ENCODE measurements around the gene RALY. TPM values are rescaled to one million over a fixed set of nuclear protein-coding genes. Genes with fewer than 3 reads are reported as not detected.

Gene RALY
- total RNA-seq, 4 donors from 2014 or later = 100 to 115 (median 106) TPM

DNA sequence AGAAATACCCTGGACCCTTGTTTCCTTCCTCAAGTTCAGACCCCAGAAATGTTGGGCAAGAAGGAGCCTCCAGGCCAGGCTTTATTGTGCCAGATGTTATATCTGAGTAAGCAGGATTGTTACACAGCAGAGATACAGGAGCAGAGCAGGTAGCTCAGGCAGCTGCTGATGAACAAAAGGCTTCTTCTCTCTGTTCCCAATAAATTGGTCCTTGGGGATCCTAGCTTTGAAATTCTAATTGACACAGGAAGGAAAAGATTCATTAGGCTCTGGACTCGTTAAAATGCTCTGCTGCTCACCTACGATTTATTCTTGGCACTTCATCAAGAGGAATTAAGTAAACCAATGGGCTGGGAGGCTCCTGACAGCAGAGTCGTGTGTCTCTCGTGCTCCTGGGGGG is 54.2 kb downstream of the RALY start:
- peaks cover 0 to 43% (median 2%) of the 10 kb centered on the region in 4 donors for H3K4me1 ChIP-seq
- no peaks in the 10 kb centered on the region for H3K27me3 ChIP-seq
- H3K36me3 ChIP-seq = no peaks in the 10 kb centered on the region
- TF ChIP-seq, protein P1, sequence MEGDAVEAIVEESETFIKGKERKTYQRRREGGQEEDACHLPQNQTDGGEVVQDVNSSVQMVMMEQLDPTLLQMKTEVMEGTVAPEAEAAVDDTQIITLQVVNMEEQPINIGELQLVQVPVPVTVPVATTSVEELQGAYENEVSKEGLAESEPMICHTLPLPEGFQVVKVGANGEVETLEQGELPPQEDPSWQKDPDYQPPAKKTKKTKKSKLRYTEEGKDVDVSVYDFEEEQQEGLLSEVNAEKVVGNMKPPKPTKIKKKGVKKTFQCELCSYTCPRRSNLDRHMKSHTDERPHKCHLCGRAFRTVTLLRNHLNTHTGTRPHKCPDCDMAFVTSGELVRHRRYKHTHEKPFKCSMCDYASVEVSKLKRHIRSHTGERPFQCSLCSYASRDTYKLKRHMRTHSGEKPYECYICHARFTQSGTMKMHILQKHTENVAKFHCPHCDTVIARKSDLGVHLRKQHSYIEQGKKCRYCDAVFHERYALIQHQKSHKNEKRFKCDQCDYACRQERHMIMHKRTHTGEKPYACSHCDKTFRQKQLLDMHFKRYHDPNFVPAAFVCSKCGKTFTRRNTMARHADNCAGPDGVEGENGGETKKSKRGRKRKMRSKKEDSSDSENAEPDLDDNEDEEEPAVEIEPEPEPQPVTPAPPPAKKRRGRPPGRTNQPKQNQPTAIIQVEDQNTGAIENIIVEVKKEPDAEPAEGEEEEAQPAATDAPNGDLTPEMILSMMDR (IDR thresholded peaks at IDR 0.05) = no peak
- TF ChIP-seq POLR2A (IDR thresholded peaks at IDR 0.05) = no peak
- no peak for DNase-seq
- H3K9me3 ChIP-seq = no peaks in the 10 kb centered on the region
- no peak overlapping the region for H3K4me3 ChIP-seq
- H3K27ac ChIP-seq = no peak overlapping the region

DNA sequence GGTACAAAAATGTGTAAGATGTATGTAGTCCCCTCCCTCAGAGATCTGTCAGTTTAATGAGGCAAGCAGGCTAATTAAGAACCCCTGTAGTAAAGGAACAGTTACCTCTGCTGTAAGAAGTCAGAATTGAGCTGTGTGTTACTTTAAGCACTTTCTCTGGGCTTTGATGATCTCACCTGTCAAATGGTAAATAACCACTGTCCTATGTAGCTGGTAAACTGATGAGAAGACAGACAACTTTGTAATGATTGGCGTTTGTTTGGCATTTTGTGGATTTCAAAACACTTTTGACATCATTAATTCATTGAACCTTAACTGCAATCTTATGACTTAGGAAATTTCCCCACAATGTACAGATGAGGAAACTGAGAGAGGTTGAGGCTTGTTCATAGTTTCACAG is 55.7 kb downstream of the RALY start:
- Histone ChIP-seq H3K4me1 (peaks cover 0 to 40% (median 2%) of the 10 kb centered on the region in 4 donors), H3K36me3 (no peaks in the 10 kb centered on the region), H3K4me3 (no peak overlapping the region), H3K9me3 (no peaks in the 10 kb centered on the region), H3K27me3 (no peaks in the 10 kb centered on the region), H3K27ac (no peak overlapping the region)
- TF ChIP-seq, protein P1 (IDR thresholded peaks at IDR 0.05) = no peak
- TF ChIP-seq POLR2A (IDR thresholded peaks at IDR 0.05) = no peak
- no peak for DNase-seq

DNA sequence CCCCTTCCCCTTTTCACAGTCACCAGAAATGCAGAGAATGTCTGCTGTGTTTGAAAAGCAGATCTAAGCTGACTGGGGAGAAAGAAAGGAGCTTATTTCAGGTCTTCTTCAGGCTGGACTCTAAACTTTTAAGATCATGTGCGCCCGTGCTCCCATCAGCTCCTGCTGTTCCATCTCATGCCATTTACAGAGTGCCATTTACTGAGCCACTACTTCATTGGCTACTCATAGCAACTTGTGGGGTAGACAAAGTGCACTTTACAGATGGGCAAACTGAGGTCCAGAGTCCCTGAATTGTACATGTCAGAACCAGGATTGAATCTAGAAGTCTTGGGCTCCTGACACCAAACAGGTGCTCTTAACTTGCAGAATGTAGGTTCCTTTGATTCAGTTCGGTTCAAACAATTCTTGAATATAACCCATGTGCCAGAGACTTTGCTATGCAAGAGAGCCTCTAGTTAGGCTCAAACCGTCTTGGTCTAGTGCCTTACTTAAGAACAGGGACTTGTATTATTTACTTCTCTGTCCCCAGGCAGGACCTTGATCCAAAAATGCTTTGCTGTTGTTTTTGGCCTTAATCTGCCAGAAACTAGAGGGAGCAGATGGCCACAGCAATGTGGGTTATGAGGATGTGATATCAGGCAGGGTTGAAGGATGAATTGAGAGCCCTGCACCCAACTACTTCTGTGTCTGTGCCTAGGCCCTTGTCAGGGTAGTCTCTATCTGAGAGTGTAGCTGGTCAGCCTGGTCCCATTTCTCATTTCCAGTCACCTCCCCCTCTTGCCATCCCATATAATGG is 56.4 kb downstream of the RALY start:
- Histone ChIP-seq H3K4me1 (peaks cover 0 to 40% (median 2%) of the 10 kb centered on the region in 4 donors), H3K9me3 (no peaks in the 10 kb centered on the region), H3K36me3 (no peaks in the 10 kb centered on the region), H3K27me3 (no peaks in the 10 kb centered on the region), H3K4me3 (no peak overlapping the region), H3K27ac (no peak overlapping the region)
- TF ChIP-seq, protein P1 (IDR thresholded peaks at IDR 0.05) = no peak
- no peak for TF ChIP-seq POLR2A (IDR thresholded peaks at IDR 0.05)
- DNase-seq = no peak

DNA sequence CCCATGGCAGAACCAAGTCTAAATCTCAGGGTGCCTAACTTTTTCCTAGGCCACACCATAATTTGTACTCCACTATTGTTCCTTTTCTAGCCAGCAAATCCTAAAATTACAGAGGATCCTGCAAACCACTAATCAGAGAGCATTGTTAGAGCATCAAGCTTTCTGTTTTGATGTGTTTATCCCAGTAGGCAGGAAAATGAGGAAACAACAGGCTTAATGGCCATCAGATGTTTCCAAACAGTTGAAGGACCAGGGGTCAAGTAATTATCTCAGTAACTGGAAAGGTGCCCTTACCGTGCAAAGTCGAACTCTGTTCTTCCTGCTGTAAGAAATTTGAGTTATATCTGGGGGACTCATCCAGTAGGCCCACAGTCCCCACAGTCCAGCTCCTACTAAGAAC is 58.7 kb downstream of the RALY start:
- Histone ChIP-seq H3K27ac (no peak overlapping the region), H3K36me3 (no peaks in the 10 kb centered on the region), H3K27me3 (no peaks in the 10 kb centered on the region), H3K4me3 (no peak overlapping the region), H3K9me3 (no peaks in the 10 kb centered on the region), H3K4me1 (peaks cover 0 to 29% (median 2%) of the 10 kb centered on the region in 4 donors)
- TF ChIP-seq POLR2A (IDR thresholded peaks at IDR 0.05) = no peak
- TF ChIP-seq, protein P1 (IDR thresholded peaks at IDR 0.05) = no peak
- no peak for DNase-seq

DNA sequence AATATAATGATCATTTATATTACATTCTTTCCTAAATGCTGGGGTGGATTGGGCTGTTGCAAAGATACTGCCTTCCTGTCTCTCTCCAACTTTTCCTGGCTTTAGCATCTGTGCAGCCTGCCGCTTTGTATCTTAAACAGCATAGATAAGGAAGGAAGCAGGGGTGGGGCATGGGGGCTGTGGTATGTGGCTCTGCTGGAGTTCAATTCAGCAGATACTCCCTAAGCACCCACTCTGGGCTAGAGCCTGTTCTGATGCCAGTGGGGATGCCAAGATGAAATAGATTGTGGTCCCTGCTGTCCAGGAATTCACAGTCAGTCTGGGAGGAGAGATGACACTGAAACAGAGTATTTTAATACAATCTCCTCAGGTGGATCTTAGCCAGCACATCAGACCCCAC is 61.6 kb downstream of the RALY start:
- DNase-seq = no peak
- no peaks in the 10 kb centered on the region for H3K27me3 ChIP-seq
- no peak overlapping the region for H3K27ac ChIP-seq
- H3K4me3 ChIP-seq = no peak overlapping the region
- no peak for TF ChIP-seq POLR2A (IDR thresholded peaks at IDR 0.05)
- TF ChIP-seq, protein P1 (IDR thresholded peaks at IDR 0.05) = no peak
- H3K9me3 ChIP-seq = no peaks in the 10 kb centered on the region
- peaks cover 0 to 28% (median 2%) of the 10 kb centered on the region in 4 donors for H3K4me1 ChIP-seq
- H3K36me3 ChIP-seq = no peaks in the 10 kb centered on the region

All from Peyer's patch (tissue), 4 donors.